Suppressor macrophage treated with lipopolysaccharide for 1 hour (primary cell): ENCODE results near the gene SLC43A2.

Experiments used
- DNase-seq, 3 donors: peaks; one replicate each; pipeline ENCODE4 v3.0.0-alpha.2; 2020 to 2022

SLC43A2 gene

DNA sequence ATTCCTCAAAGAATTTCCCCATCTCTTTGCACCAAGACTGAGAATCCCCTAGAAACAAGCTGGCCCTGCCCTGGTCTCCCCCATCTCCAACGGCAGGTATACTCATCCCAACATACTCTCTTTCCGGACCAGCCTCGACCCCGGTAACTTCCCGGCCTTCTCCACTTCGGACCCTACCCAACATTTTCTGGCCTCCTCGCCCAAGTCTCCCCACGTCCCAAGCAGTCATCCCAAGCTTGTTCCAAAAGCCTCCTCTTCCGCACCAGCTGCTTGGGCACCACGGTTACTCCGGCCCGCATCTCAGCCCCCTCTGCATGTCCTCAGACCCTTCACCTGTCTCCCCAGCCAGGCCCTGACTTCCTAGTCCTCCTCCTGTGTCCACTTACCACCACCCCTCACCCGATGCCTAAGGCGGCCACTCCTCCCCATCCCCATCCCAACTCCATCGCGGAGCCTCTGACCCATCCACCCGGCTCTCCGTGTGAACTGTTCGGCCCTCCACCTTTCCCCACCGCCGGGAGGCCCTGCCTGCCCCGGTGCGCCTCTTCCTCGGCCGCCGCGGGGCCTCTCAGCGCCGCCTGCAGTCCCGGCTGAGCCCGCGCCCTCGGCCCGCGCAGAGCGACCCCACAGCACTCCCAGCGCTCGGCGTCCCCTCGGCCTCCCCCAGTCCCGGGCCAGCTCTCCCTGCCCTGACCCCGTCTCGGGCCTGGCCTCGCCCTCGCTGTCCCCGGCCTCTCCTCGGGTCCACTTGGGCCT lies 67.0 kb downstream of the SLC43A2 start:
- DNase-seq, result peak in 2 of 3 donors; percentile 42 to 70

DNA sequence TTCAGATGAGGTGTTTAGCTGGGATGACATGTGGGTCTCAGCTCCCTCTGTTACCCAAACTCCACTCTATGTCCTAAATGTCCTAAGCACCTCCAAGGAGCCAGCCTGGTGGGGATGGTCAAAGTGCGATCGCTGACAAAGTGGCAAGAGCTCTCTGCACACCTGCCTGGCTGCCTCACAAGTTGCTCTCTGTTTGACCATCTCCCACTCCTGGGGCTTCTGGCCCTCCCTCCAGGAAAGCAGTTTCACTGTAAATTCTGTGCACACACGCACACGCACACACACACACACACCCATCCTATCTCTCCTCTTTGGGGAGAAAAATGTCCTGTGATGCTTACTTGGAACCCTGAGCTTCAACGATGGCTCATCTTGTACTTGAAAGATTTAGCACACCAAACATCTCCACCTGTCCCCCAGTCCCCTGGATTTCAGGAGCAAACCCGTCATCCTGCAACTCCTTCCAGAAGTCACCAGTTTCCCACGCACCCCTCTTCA lies 67.7 kb downstream of the SLC43A2 start:
- DNase-seq, result no peak

DNA sequence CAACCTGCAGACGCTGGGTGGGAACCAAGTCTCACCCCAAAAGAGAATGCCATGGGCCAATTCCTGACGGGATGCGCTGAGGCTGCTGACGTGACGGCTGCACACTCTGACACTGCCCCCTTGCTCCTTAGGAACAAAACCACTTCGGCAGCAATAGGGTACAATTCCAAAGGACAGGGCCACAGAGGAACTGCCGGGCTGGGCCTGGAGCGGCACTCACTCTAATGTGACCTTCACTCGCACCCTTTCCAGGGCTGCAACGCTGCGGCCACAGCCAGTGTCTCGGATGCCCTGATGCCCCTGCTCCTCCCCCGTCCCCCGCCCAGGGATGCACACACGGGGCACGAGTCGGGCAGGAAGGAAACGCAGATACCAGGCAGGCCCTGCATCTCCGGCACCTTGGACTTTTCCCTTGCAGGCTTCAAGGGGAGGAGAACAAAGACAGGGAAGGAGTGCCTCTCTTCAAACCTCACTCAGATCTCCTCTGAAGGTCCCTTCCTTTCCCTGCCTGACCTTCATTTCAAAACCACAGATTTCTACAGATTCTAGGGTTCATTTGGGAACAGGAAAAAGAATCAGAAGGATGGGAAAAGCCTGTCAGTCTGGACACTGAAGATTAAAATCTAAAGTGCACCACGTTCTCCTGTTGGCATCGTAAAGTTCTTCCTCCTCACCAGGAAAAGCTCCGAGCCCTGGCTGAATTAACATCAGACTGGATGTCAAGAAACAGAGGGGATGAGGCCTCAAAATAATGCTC lies 68.4 kb downstream of the SLC43A2 start:
- DNase-seq, result no peak

DNA sequence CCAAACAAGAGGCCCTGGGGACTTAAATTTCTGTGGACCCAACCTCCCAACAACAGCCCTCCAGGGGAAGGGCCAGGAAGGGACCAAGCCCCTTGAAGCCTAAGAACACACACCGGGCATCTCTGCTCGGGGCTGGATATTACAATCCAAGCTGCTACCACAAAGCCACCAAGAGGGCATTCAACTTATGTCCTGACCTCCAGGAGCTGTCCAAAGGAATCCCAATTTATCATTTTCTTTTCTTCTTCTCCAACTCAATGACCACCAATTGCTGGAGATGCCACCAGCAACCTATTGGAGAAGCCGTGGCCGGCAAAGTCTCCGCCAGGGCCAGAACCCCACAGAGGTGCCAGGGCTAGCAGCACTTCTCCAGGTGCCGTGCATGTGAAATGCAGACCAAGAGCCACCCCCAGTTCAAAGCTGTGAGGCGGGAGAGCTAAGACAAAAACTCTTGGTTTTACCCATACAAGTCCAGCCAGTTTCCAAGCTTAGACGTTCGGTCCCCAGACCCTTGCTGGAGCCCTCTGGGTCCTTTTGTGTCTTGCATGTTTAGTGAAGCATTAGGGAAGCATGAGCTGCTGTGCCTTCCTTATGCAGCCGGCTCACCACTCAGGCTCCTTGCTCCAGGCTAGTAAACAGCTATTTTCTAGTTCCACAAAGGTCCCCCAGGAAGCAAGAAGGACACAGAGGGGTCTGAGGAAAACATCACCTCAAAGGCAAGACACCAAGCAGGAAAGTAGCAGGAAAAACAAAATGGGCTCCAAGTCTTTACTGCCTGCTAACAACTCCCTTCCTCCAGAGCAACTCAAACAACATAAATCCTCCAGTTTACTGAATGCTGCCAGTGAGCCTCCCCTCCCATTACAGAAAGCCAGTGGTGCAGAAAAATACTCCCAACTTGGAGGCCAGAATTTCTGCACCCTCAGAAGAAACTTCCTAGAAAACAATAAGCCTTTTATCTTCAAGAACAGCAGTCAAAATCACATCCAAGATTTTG lies 69.3 kb downstream of the SLC43A2 start:
- DNase-seq, result no peak

DNA sequence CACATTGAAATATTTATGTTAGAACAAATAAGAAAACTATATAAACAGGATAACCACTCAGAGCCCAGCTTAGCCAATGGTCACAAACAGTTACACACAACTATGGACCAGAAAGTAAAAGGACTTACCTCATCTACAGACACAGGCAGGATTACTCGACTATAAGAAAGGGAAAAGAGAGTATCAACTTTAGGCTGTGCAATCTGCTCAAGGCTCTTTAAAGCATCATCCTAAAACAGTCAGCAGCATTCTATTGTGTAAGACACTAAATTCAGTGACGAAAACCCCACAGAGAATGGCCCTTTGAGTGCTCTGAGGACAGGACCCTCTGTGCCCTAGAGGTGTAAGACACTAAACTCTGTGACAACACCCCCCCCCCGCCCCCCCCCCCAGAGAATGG lies 70.2 kb downstream of the SLC43A2 start:
- peak in 1 of 3 donors; percentile 32 for DNase-seq

DNA sequence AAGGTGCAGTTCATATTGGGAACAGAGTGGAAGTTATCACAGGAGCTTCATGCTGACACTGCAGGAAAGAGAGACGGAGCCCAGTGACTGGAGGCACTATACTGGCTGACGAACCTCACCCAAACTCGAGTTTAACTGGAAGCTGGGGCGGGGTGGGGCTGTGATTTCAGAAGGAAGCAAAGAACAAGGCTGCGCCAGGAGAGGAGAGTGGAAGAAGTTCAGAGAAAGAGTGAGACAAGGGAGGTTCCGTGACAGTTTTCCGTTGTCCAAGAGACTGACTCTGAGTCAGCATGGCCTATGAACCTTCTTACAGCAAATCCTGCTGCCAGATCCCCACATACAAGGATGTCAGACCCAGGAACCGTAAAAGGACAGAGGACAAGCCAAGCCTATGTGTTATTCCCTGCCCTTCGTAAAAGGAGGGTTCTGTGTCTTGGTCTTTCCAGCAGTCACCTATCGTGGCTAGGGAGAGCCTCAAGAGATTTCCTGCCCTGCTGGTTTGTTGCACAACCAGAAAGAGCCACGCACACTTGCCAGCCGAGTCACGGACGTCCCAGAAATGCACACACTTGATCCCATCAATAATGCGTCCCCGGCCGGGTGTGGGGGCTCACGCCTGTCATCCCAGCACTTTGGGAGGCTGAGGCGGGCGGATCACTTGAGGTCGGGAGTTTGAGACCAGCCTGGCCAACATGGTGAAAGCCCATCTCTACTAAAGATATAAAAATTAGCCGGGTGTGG lies 71.1 kb downstream of the SLC43A2 start:
- peak; percentile 44 to 62 (median 55) for DNase-seq

DNA sequence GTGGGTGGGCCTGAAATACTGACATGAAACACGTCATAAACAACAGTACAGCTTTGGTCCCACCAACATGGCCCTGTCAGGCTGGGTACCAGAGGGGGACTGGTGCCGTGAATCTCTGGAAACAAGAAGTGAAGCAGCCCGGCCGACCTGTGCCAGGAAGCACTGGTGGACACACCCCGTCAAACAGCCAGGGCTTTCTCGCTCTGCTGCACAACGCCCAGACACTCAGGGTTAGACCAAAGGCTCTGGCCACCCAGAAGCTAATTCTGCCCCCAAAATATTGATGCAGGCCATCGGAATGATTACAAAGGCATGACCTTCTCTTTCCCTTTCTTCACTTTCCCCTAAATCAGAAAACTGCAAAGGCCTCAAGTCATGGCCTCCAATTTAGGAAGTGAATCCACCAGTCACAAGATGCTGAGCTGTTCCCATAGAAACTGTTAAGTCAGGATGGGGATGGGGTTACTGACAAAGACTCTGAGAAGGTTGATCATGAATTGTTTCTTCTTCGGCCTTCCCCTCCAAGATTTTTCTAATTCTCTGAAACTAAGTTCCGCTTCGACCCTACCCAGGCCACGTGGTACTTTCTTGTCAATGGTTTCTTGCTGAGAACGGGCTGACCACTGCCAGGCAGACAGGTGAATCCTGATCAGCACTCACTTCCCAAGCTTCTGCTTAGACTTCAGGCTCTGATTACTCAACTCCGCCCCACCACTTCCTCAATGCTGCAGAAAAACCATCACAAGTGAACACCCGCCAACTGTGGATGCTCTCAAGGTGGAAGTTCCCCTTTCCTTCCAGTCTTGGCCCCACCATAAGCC lies 72.8 kb downstream of the SLC43A2 start:
- peak; percentile 86 to 94 (median 92) for DNase-seq

DNA sequence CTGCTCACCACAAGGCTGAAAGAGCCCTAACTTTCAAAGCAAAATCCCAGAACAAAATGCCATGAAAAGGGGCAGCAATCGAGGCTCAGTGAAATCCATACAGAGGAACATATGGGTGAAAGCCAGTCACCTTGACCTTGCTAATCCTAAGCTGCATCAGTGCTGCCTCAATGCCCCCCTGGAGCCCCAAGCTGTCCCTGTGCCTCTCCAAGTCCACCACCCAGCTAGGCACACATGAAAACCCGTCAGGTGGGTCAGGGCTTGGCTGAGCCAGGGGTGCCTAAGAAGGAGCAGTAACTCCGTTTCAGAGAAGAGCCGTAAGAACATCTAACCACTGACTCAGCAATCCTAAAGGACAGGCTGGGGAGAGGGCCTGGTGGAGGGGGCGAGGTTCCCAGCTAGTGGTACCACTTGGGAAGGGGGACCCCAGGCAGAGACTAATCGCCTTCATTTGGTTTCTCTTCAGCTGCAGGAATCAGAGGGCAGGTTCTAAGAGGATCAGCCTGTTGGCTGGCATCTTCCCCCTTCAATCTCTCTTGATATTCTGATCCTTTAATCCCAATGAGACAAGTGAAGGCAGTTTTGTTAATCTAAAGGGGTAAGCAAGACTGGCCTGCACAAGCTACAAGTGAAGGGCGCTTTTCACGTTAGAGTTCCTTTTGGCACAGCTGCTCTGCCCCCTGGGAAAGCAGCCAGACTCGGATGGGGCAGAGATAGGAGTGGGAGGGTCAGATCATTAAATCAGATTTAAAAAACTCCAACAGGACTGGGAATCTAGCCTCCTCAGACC lies 73.7 kb downstream of the SLC43A2 start:
- no peak for DNase-seq

DNA sequence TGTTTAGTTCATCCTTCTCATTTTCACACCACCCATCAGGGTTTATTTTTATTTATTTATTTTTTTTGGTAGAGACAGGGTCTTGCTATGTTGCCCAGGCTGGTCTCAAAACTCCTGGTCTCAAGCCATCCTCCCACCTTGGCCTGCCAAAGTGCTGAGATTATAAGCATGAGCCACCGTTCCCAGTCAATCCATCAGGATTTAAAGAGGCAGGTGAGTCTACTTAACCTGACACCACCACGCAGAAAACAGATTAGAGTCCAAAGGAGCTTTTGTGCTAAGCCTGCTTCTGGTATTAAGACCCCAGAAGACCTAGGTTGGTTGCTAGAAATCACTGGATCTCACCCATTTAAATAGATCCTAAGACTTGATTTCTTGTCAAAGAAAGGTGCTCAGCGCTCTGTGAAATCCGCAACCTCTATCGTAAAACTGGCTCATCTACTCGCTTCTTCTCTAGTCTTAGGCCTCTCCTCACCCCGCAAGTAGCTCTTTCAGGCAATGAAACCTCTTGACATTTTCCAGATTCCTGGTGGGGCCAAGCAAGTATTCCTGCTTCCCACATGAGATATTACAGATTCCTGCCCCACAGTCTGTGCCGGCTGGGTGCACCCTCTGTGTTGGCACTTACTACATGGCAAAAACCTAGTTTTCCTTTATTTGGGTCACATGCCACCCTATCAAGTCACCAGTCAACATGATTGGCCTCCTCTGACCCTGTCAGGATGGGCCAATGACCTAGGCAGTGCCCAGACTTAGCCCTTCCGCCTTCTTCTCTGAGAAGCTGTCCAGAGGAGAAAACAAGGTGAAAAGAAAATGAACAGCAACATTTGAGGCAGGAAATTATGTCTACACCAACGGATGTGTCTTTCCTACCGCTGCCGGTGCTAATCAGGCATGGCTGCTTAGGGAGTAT lies 75.0 kb downstream of the SLC43A2 start:
- no peak for DNase-seq

DNA sequence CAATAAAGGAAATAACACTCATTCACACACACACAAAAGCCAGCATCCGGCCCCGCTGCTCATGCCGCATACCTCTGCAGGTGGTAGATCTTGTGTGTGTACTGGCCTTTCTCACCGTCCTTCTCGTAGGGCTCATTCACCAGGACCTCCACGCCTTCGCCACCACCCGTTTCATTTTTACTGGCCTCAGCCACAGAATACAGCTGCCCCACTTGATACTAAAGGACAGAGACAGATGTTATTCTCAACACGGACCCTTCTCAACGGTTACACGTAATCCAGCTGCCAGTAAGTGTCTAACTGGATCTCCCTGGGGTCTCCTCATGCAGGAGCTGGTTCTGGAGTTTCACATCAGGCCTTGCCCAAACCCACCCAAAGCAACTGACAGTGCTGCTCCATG lies 75.7 kb downstream of the SLC43A2 start:
- DNase-seq, result no peak

DNA sequence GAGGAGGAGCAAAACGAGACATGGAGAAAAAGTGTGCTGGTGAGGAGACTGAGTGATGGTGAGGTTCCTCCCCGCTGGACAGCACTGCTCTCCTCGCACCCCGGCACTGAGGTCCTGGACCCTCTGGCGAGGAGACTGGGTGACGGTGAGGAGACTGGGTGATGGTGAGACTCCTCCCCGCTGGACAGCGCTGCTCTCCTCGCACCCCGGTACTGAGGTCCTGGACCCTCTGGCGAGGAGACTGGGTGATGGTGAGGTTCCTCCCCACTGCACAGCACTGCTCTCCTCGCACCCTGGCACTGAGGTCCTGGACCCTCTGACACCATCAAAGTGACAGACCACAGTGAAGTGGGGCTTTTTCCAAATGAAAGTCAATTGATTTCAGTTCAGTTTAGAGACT lies 76.9 kb downstream of the SLC43A2 start:
- DNase-seq, result no peak

DNA sequence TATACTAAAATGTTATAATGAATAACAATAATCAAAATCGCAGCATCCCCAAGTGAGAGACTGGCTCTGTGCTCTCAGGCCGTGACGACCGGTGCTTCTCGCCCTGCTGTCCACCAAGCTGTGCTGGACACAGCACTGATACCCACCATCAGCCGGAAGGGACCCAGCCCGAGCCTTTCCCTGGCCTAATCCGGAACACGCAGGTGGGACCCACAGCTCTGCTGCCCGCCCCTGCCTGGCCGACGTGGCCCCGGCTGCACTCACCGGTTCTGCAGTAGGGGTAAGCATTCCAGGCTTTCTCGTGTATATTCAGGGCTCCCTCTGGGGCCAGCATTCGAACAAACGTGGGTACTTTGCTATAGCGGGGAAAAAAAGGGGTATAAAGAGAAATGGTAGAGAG lies 80.6 kb downstream of the SLC43A2 start:
- DNase-seq, result no peak

DNA sequence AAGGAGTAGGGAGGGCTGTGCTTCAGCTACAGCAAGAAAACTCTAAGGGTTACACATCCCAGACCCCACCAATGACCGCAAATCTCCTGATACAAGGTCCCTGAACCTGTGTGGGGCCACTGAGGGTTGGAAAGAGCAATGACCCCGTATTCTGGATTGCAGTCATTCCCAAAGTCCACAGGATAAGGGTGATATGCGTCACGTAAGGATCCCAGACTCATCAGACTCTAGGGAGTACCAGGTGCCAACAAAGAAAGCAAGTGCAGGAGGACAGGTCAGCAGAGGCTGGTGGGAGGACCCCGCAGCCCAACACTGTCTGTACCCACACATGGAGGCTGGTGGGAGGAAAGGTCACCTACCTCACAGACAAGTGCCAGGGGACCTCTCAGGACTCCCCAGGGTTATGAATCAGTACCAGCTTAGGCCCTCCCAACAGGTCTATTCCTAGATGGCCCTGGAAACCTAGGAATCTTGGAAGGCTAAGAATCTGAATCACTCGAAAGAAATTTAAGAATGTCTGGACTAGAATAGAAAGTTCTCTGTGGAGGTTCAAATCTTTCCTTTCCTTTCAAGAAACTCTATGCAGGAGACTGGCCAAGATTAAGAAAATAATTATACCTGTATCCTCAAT lies 82.2 kb downstream of the SLC43A2 start:
- DNase-seq, result peak in 1 of 3 donors; percentile 15

DNA sequence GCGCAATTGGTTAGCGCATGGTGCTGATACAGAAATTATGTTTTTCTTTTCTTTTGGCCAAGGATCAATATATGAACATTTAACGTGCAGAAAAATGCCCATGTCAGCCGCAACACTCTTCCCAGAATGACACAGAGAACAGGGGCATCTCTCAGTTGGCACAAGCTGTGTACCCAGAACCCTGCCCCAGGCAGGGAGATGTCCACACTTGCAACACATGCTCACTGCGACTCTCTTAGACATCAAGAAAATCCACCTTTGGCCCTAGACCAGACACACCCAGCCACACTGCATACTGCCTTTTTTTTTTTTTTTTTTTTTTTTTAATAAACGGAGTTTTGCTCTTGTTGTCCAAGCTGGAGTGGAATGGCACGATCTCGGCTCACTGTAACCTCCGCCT lies 83.0 kb downstream of the SLC43A2 start:
- DNase-seq, result no peak

DNA sequence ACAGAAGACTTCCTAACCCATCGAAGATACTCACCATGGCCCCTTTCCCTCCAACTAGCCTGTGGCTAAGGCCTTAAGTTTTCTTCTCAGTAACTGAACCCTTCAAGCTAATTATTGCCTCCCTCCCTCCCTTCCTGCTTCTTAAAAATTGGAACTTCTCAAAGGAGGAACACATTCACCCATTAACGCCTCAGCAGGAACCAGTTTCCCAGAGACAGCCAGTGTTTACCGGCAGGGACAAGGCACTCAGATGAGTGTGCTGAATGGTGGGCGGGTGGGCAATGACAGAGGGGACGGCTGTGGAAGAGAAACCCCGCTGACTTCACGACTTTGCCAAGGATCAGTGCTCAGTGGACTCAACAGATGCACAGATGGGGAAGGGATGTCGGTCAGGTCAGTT lies 86.3 kb downstream of the SLC43A2 start:
- DNase-seq, result no peak

DNA sequence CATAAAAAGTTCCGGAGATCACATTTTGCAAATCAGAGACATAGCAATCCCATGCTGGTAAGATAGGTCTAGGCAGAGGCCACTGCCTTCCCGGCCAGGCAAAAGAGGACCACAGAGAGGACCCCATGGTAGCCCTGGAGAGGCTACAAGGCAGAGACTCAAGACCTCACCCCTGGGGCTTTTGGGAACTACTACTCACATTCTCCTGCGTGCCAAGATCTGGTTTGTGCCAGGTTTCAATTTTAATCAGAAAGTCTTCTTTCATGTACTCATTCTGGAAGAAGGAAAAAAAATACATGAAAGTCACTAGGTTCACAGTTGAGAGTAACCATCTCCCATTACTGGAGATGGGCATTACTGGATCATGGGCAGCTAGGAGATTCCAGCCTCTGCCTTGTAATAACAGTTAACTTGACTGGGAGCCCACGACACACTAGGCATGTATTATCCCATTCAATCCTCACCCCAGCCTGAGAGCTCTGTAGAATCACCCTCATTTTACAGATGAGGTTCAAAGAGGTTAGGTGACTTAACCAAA lies 87.2 kb downstream of the SLC43A2 start:
- DNase-seq, result no peak

DNA sequence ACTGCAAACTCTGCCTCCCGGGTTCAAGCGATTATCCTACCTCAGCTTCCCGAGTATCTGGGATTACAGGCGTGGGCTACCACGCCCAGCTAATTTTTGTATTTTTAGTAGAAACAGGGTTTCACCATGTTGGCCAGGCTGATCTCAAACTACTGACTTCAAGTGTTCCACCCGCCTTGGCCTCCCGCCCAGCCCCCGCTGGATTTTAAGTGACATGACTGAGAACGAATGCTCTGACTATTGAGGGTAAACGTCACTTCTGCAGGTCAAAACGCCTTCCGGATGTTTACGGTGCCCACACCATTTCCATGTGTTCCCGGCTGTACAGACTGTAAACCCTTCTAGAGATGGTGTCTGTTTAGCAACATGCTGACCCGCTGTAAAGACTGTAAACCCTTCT lies 88.8 kb downstream of the SLC43A2 start:
- DNase-seq, result no peak

DNA sequence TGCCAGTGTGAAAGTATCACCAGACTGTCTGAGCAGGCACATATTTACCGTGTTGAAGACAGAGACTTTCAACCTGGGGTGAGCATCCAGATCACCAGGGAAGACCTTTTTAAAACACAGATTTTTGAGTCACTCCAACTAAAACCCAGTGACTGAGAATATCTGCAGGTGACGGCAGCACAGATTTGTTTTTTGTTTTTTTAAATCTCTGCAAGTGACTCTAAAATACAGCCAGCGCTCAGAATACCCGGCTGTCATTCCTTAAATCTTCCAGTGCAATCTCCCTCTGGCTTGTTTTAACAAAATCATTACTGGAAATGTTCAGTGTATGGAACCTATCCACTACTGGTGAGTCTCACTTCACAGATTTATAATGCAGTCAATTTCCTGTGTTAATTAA lies 92.9 kb downstream of the SLC43A2 start:
- DNase-seq, result no peak
